Caco-2 (cell line): ENCODE data around the gene SYT14. TPM values are rescaled to one million over a fixed set of nuclear protein-coding genes. Genes with fewer than 3 reads are reported as not detected.

Experiments
- BruUV-seq: library from RNA; stranded (reverse); fragments of 400-500 nt; replicated peaks from 2 replicates; lab custom pipeline; 2021; lab: Mats Ljungman, UMichigan
- CTCF ChIA-PET: fragments of 300-600 bp; sonication (Branson Sonifier 250); formaldehyde crosslinking; loops from one replicate; lab custom pipeline; 2022; ENCODE audit warnings: antibody characterized with exemption; lab: Charles Lee
- POLR2A ChIA-PET: fragments of 300-600 bp; sonication (Branson Sonifier 250); formaldehyde crosslinking; loops from one replicate; lab custom pipeline; 2022; ENCODE audit warnings: antibody characterized with exemption; lab: Charles Lee
- DNase-seq, 2 experiments: peaks; one replicate each; pipeline versions ENCODE4 v3.0.0 to v3.0.0-alpha.2; 2020 to 2022
- H3K27me3 ChIP-seq: replicated peaks from 2 replicates; pipeline ENCODE4 v1.6.0; 2011; ENCODE audit warnings: low read length; ENCODE audit not compliant: control insufficient read depth, insufficient read depth
- H3K36me3 ChIP-seq: 2 replicates; pipeline ENCODE4 v1.5.1; 2011; ENCODE audit warnings: low read length; ENCODE audit not compliant: control insufficient read depth, insufficient read depth
- H3K4me1 ChIP-seq: fragments of 250-450 bp; sonication (Bioruptor Pico); 2 replicates; pipeline ENCODE4 v1.5.1; 2020; ENCODE audit warnings: mild to moderate bottlenecking
- H3K4me3 ChIP-seq: 2 replicates; pipeline ENCODE4 v1.5.1; 2011; ENCODE audit warnings: low read depth, mild to moderate bottlenecking, control low read depth, low read length
- H3K9me3 ChIP-seq: fragments of 250-450 bp; sonication (Bioruptor Pico); 2 replicates; pipeline ENCODE4 v1.5.1; 2020; ENCODE audit warnings: mild to moderate bottlenecking, moderate library complexity
- H3K27ac Mint-ChIP-seq: one replicate; pipeline ENCODE4 v1.8.0; 2022; ENCODE audit warnings: mixed read lengths; ENCODE audit not compliant: unreplicated experiment
- H3K27me3 Mint-ChIP-seq: one replicate; pipeline ENCODE4 v1.8.0; 2022; ENCODE audit warnings: mixed read lengths; ENCODE audit not compliant: insufficient read depth, unreplicated experiment
- H3K36me3 Mint-ChIP-seq: one replicate; pipeline ENCODE4 v1.8.0; 2022; ENCODE audit warnings: mild to moderate bottlenecking, mixed read lengths; ENCODE audit not compliant: insufficient read depth, unreplicated experiment
- H3K4me1 Mint-ChIP-seq: one replicate; pipeline ENCODE4 v1.8.0; 2022; ENCODE audit warnings: low read depth, mixed read lengths; ENCODE audit not compliant: unreplicated experiment
- H3K4me3 Mint-ChIP-seq: one replicate; pipeline ENCODE4 v1.8.0; 2022; ENCODE audit warnings: mild to moderate bottlenecking, moderate library complexity, mixed read lengths; ENCODE audit not compliant: unreplicated experiment
- H3K9me3 Mint-ChIP-seq: one replicate; pipeline ENCODE4 v1.8.0; 2022; ENCODE audit warnings: mixed read lengths; ENCODE audit not compliant: unreplicated experiment
- CTCF ChIP-seq, 2 experiments: fragments of 200-600 bp in 1 of 2; IDR thresholded peaks; 1 replicate in 1 of 2; 2 replicates in 1 of 2; pipeline versions ENCODE4 v1.5.1 to v1.8.0; 2011 to 2022; ENCODE audit warnings: antibody characterized with exemption in 1 of 2, control low read depth in 1 of 2, inconsistent platforms in 1 of 2, low read depth in 1 of 2, low read length in 1 of 2, mild to moderate bottlenecking in 1 of 2, moderate library complexity in 1 of 2; ENCODE audit not compliant: insufficient read depth in 1 of 2, severe bottlenecking in 1 of 2, unreplicated experiment in 1 of 2
- intact Hi-C: fragments of 100-400 bp; cut with micrococcal nuclease; formaldehyde crosslinking; loops from one replicate; pipeline ENCODE4 v1.10.0; 2022; ENCODE audit not compliant: unreplicated experiment
- total RNA-seq: library from RNA; stranded (reverse); gene quantifications from 2 replicates; pipeline ENCODE4 v1.2.3, GENCODE V29; 2022

The SYT14 gene
- total RNA-seq, 1 experiment from 2014 or later: 0.18 TPM

GRCh38 chr1:210053126-210053525 lies 115.1 kb downstream of the SYT14 start:
- peaks cover 9% of the 10 kb centered on the region for H3K9me3 Mint-ChIP-seq
- H3K36me3 Mint-ChIP-seq: no peaks in the 10 kb centered on the region
- no peak for DNase-seq
- Histone ChIP-seq H3K27me3 (no peaks in the 10 kb centered on the region), H3K9me3 (no peaks in the 10 kb centered on the region), H3K4me3 (no peak overlapping the region), H3K36me3 (no peaks in the 10 kb centered on the region), H3K4me1 (no peaks in the 10 kb centered on the region)
- CTCF ChIA-PET: no interaction called here
- TF ChIP-seq CTCF (IDR thresholded peaks at IDR 0.05; ENCODE audit: insufficient read depth in 1 of 2, low read depth in 1 of 2, low read length in 1 of 2, severe bottlenecking in 1 of 2, unreplicated experiment in 1 of 2): no peak
- H3K27me3 Mint-ChIP-seq: no peaks in the 10 kb centered on the region
- no peak overlapping the region for H3K27ac Mint-ChIP-seq
- BruUV-seq: no TSS peak
- H3K4me3 Mint-ChIP-seq: no peak overlapping the region
- POLR2A ChIA-PET: no interaction called here
- intact Hi-C loops: no loop called here
- H3K4me1 Mint-ChIP-seq: no peaks in the 10 kb centered on the region

GRCh38 chr1:210057593-210057992 lies 119.6 kb downstream of the SYT14 start:
- H3K9me3 ChIP-seq: no peaks in the 10 kb centered on the region
- intact Hi-C loops: no loop called here
- Mint-ChIP-seq H3K27me3 (no peaks in the 10 kb centered on the region), H3K36me3 (no peaks in the 10 kb centered on the region), H3K4me3 (no peak overlapping the region), H3K4me1 (no peaks in the 10 kb centered on the region), H3K9me3 (no peaks in the 10 kb centered on the region), H3K27ac (no peak overlapping the region)
- ChIA-PET POLR2A (no interaction called here), CTCF (no interaction called here)
- DNase-seq: no peak
- H3K4me1 ChIP-seq: no peaks in the 10 kb centered on the region
- no peak overlapping the region for H3K4me3 ChIP-seq
- TF ChIP-seq CTCF (IDR thresholded peaks at IDR 0.05; ENCODE audit: insufficient read depth in 1 of 2, low read depth in 1 of 2, low read length in 1 of 2, severe bottlenecking in 1 of 2, unreplicated experiment in 1 of 2): no peak
- BruUV-seq: no TSS peak
- no peaks in the 10 kb centered on the region for H3K36me3 ChIP-seq
- H3K27me3 ChIP-seq: no peaks in the 10 kb centered on the region

GRCh38 chr1:210061992-210062391 lies 124.0 kb downstream of the SYT14 start:
- Histone ChIP-seq H3K4me3 (no peak overlapping the region), H3K9me3 (no peaks in the 10 kb centered on the region), H3K4me1 (no peaks in the 10 kb centered on the region), H3K27me3 (no peaks in the 10 kb centered on the region), H3K36me3 (no peaks in the 10 kb centered on the region)
- Mint-ChIP-seq H3K9me3 (peaks cover 4% of the 10 kb centered on the region), H3K27me3 (no peaks in the 10 kb centered on the region), H3K4me1 (no peaks in the 10 kb centered on the region), H3K27ac (no peak overlapping the region), H3K4me3 (no peak overlapping the region), H3K36me3 (no peaks in the 10 kb centered on the region)
- TF ChIP-seq CTCF (IDR thresholded peaks at IDR 0.05; ENCODE audit: insufficient read depth in 1 of 2, low read depth in 1 of 2, low read length in 1 of 2, severe bottlenecking in 1 of 2, unreplicated experiment in 1 of 2): no peak
- intact Hi-C loops: no loop called here
- no TSS peak for BruUV-seq
- ChIA-PET POLR2A (no interaction called here), CTCF (no interaction called here)
- no peak for DNase-seq
